ENCODE measurements around the gene PTGS1. TPM values are rescaled to one million over a fixed set of nuclear protein-coding genes. Genes with fewer than 3 reads are reported as not detected.

Gene PTGS1
- total and polyA plus RNA-seq, 2 of the 8 experiments (the other 6 are each of a cell fraction or from before 2014, with no cell fraction given) = 1.1 to 1.9 TPM

DNA sequence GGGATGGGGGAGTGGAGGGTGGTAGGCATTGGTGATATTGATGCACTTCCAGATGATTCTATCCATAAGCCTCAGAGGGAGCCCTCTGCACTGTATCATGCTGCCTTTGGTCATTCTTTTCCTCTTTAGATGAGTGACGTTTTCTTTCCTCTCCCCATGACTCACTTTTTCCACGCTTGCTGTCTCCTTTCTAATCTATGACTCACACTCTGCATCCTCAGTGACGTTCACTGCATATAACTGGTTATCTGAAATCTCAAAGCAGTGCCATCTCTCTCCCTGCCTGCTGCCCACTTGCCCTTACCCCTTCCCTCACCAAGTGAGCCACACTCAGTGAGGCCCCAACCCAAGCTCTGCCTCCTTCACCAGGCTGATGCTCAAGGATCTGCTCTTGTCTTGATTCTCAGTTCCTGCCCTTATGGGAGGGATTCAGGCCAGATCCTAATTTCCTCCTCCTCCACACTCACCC lies 31.6 kb downstream of the PTGS1 start:
- Histone ChIP-seq H2AFZ (ENCODE audit: low read length) (no peak overlapping the region), H3K14ac (ENCODE audit: insufficient read length) (no peak overlapping the region), H4K91ac (replicated peaks; ENCODE audit: insufficient read length, low read length) (no peak overlapping the region), H3K9me3 (ENCODE audit: insufficient read depth in 2 of 2, low read depth in 1 of 2, low read length in 1 of 2) (peaks cover 22 to 40% of the 10 kb centered on the region in 2 experiments), H3K9ac (replicated peaks in 1 of 4; ENCODE audit: extremely low read depth in 1 of 4, low read depth in 3 of 4, low read length in 3 of 4) (no peak overlapping the region), H3K27ac (ENCODE audit: low read depth, low read length) (no peak overlapping the region), H2AK5ac (ENCODE audit: low read depth, low read length) (no peak overlapping the region), H3K79me2 (ENCODE audit: control insufficient read depth in 1 of 2, insufficient read depth in 2 of 2, low read length in 2 of 2) (no peaks in the 10 kb centered on the region), H3K23ac (ENCODE audit: insufficient read length) (no peak overlapping the region), H3K56ac (replicated peaks; ENCODE audit: insufficient read length, low read depth, low read length) (no peak overlapping the region), H3K4me2 (ENCODE audit: insufficient read depth in 1 of 2, low read depth in 2 of 2, low read length in 2 of 2) (no peak overlapping the region), H4K20me1 (replicated peaks in 1 of 2; ENCODE audit: control insufficient read depth in 1 of 2, insufficient read depth in 2 of 2, low read length in 2 of 2) (no peaks in the 10 kb centered on the region), H2BK120ac (replicated peaks; ENCODE audit: low read depth, low read length) (no peak overlapping the region), H4K8ac (ENCODE audit: extremely low read depth, insufficient read depth, low read length) (no peak overlapping the region), H3K36me3 (ENCODE audit: control insufficient read depth in 2 of 4, insufficient read depth in 4 of 4, low read length in 3 of 4) (no peaks in the 10 kb centered on the region), H3K79me1 (ENCODE audit: low read depth, low read length) (no peaks in the 10 kb centered on the region), H3K4ac (replicated peaks; ENCODE audit: insufficient read length, low read depth, low read length) (no peak overlapping the region), H3K4me1 (replicated peaks in 1 of 4; ENCODE audit: control insufficient read depth in 3 of 4, insufficient read depth in 4 of 4, low read length in 3 of 4) (no peaks in the 10 kb centered on the region), H2BK5ac (ENCODE audit: low read depth, low read length) (no peak overlapping the region), H3K23me2 (ENCODE audit: low read depth, low read length) (no peaks in the 10 kb centered on the region), H2BK15ac (ENCODE audit: low read length) (no peak overlapping the region), H2BK20ac (ENCODE audit: low read length) (no peak overlapping the region), H3K4me3 (ENCODE audit: extremely low read depth in 1 of 4, insufficient read depth in 2 of 4, low read depth in 3 of 4, low read length in 4 of 4) (no peak overlapping the region), H2BK12ac (ENCODE audit: low read depth, low read length) (no peak overlapping the region), H4K5ac (ENCODE audit: insufficient read length, low read depth, low read length) (no peak overlapping the region), H3K18ac (ENCODE audit: extremely low read depth, low read length) (no peak overlapping the region), H3K27me3 (replicated peaks in 1 of 4; ENCODE audit: control insufficient read depth in 3 of 4, extremely low read depth in 1 of 4, insufficient read depth in 3 of 4, low read length in 3 of 4) (no peaks in the 10 kb centered on the region)
- ChIA-PET POLR2A (ENCODE audit: partially characterized antibody) (no interaction called here), CTCF (ENCODE audit: partially characterized antibody) (no interaction called here)
- FAIRE-seq (no peak), DNase-seq (ENCODE audit: low read depth in 1 of 2, low spot score in 2 of 2) (no peak)
- 93% methylated on average over 3 of the region's 3 CpGs; no CpG with 5 or more reads in 1 of the 2 experiments for whole genome bisulfite sequencing, 2 experiments (ENCODE audit: extremely low coverage in 1 of 2, insufficient coverage in 1 of 2, insufficient read length in 1 of 2, insufficient replicate concordance in 2 of 2, low coverage in 1 of 2, low lambda C conversion rate in 2 of 2, missing lambda C conversion rate in 1 of 2)
- no peak for TF ChIP-seq RFX5 (IDR thresholded peaks at IDR 0.05; ENCODE audit: borderline replicate concordance, low read depth, low read length)
- TF ChIP-seq CBX8 (IDR thresholded peaks at IDR 0.05; ENCODE audit: borderline replicate concordance, low read depth, low read length) = no peak
- TF ChIP-seq SIN3A (conservative IDR thresholded peaks at IDR 0.05 in 1 of 2, IDR thresholded peaks at IDR 0.05 in 1 of 2; ENCODE audit: low read depth in 1 of 2, low read length in 2 of 2) = no peak
- TF ChIP-seq SRF (IDR thresholded peaks at IDR 0.05; ENCODE audit: low read depth, low read length) = no peak
- no peak for TF ChIP-seq TCF12 (IDR thresholded peaks at IDR 0.05; ENCODE audit: low read depth, low read length)
- TF ChIP-seq SUZ12 (IDR thresholded peaks at IDR 0.05; ENCODE audit: low read length) = no peak
- TF ChIP-seq TAF1 (IDR thresholded peaks at IDR 0.05; ENCODE audit: low read depth, low read length) = no peak
- no peak for TF ChIP-seq SAP30 (IDR thresholded peaks at IDR 0.05; ENCODE audit: insufficient read depth, insufficient replicate concordance, low read length)
- no peak for TF ChIP-seq JUN (IDR thresholded peaks at IDR 0.05; ENCODE audit: low read depth, low read length)
- no peak for TF ChIP-seq POLR2AphosphoS5 (IDR thresholded peaks at IDR 0.05; ENCODE audit: low read depth, low read length)
- no peak for TF ChIP-seq CREB1 (IDR thresholded peaks at IDR 0.05)
- no peak for TF ChIP-seq CHD2 (IDR thresholded peaks at IDR 0.05; ENCODE audit: low read length)
- TF ChIP-seq EZH2 (IDR thresholded peaks at IDR 0.05; ENCODE audit: low read depth, low read length, severe bottlenecking) = no peak
- no peak for TF ChIP-seq EP300 (IDR thresholded peaks at IDR 0.05; ENCODE audit: borderline replicate concordance in 1 of 2, low read depth in 2 of 2, low read length in 2 of 2)
- no peak for TF ChIP-seq CEBPB (IDR thresholded peaks at IDR 0.05; ENCODE audit: low read depth, low read length)
- no peak for TF ChIP-seq JUND (IDR thresholded peaks at IDR 0.05; ENCODE audit: low read length)

Measured in H1 (cell line).